COLO668 (cell line): ENCODE results near the gene DPP10.
"Not testable (repeated sequence)": the region's sequence is repeated elsewhere in the genome, so short reads cannot be mapped to it uniquely, and the experiment has no call there.

Experiments used
- DNase-seq: peaks from one replicate; lab custom pipeline; 2025; ENCODE audit not compliant: unreplicated experiment; lab: John Stamatoyannopoulos, UW

DPP10 gene

GRCh38 chr2:114937366-114937930 lies 495.0 kb downstream of the DPP10 start:
- DNase-seq, result no peak

GRCh38 chr2:114940785-114941458 lies 498.5 kb downstream of the DPP10 start:
- DNase-seq, result no peak

- DNase-seq, result no peak
Measured at GRCh38 chr2:114949228-114949804, 506.9 kb downstream of the DPP10 start.

DNA sequence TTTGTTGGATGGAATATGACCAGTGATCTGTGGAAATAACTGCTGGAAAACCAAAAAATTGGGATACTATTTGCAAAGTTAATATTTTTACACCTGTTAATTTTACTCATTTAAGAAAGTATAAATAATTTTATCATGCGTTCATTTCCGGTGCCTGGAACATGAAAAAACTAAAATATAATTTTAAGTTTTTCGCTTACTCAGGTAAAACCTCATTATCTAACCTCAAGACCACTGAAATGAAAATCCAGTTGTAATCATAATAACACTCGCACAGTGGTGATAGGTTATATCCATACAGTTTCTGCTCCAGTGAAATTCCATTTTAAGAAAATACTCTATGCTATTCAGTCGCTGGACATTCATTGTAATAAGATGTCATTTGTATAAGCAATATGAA lies 517.9 kb downstream of the DPP10 start:
- no peak for DNase-seq

- DNase-seq, result no peak
Measured at GRCh38 chr2:114962532-114962931, 520.1 kb downstream of the DPP10 start.

DNA sequence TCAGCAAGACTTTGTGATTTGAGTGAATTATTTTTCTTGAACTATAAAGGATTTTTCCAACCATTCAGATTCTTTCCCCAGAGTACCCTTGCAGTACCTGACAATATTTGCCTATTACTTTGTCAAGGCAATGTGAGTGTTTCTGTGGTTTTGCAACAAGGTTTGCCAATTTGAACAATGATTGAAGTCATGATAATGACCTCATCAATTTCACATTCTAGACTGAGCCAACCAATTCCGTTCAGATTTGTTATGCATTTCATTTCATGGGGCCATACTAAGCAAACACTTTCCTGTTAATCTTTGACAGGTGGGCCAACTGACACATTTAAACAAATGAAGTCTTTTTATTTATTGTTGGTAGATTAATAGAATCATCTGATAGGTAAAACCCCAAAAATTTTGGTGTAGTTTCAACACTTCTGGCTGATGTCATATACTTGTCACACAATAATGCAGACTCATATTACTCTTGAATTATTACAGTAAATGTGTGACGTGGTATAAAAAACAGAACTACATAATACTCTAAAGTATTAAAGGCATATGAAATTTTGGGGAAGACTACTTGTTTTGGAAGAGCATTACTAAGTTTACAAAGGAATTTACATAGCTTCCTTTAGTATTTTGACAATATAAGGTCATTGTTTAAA lies 526.4 kb downstream of the DPP10 start:
- DNase-seq, result no peak

GRCh38 chr2:115004321-115004720 lies 561.9 kb downstream of the DPP10 start:
- not testable (repeated sequence) for DNase-seq

GRCh38 chr2:115011721-115012120 lies 569.3 kb downstream of the DPP10 start:
- no peak for DNase-seq

DNA sequence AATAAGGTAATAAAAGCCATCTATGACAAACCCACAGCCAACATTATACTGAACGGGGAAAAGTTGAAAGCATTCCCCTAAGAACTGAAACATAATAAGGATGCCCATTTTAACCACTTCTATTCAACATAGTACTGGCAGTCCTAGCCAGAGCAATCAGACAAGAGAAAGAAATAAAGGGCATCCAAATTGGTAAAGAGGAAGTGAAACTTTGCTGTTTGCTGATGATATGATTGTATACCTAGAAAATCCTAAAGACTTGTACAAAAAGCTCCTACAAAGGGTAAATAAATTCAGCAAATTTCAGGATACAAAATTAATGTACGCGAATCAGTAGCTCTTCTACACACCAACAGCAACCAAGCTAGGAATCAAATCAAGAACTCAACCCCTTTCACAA lies 579.6 kb downstream of the DPP10 start:
- DNase-seq, result not testable (repeated sequence)

DNA sequence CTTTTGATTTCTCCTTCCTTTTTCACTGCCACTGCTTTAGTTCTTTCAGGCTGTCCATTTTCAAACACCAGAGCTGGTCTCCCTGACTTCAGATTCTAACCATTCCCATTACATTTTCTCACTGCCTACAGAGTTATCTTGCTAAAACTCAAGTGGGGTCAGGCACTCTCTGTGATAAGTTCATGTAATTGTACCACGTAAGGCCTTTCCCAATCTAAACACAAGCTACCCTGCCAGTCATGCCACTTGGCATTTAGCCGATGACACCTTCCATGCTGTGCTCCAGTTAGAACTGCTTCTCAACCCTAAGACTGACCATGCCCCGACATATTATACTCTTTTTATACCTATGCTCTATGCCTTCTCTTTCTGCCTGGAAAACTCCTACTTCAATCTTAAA lies 592.4 kb downstream of the DPP10 start:
- no peak for DNase-seq

DNA sequence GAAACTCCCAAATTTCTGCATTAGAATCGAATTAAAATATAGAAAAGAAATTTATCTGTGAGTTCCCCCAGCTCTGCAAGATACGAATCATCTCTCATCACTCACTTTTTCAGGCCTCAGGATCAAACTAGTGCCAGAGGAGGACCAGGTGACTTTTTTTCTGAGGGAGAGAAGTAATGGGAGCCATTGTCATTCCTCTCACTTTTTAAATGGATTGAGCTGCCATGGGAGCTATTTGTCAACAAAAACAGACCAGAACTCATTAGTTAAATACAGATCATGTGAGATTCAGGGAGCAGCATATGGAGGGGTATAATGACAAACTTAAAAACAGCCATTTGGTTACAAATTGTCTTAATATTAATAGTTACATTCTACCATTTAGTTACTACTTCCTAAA lies 594.4 kb downstream of the DPP10 start:
- no peak for DNase-seq

- no peak for DNase-seq
Measured at GRCh38 chr2:115057473-115057872, 615.0 kb downstream of the DPP10 start.

DNA sequence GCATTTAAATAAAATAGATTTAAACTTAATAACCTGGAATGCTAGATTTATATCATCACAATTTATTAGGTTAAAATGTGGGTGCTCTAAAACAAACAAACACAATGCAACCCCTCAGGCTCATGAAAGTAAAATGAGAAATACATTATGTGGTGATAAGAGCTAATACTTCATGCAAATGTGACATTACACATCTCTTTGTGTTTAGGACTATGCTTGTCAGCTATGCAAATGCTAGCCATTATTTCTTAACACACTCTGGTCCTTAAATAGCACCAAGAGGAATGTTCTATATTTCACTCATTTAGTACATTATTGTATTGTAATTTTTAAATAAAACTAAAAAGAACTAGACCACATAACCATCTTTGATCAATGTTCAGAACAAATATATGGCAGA lies 627.6 kb downstream of the DPP10 start:
- DNase-seq, result no peak

DNA sequence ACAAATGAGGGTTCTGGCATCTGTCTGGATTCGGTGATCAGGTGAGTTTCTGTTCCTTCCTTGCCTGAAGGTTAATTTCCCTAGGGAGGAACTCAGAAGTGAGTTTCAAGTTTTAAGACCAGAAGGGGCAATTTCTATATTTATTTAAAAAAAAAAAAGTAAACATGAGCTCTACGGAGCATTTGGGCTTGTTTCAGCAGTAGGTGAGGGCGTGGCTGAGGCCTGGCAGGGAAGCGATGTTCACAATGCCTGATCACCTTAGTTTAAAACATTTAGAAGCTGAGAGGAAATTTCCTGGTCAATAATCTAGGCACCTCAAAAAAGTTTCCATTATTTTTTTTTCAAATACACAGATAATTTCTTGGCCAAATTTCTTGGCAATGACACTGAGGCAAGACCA lies 629.1 kb downstream of the DPP10 start:
- DNase-seq, result no peak

- no peak for DNase-seq
Measured at GRCh38 chr2:115075800-115076199, 633.4 kb downstream of the DPP10 start.

DNA sequence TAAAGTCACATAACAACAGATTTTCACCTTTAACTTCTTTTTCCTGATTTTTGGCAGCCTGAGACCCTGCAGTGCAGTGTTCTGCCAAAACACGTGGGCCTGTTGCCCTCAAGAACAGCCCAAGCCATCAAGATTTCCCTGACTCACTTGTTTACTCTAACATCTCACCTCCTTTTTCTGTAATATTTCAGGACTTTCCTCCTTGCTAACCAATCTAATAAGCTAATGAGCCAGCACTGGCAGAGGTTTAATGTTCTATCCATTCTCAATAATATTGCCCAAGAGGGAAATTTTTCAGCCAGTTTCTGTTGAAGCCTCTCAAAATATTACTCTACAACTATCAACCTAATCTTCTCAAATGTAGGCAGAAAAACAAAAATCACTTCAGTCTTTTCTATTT lies 635.2 kb downstream of the DPP10 start:
- DNase-seq, result no peak

- no peak for DNase-seq
Measured at GRCh38 chr2:115083225-115083624, 640.8 kb downstream of the DPP10 start.

- DNase-seq, result no peak
Measured at GRCh38 chr2:115083711-115084110, 641.3 kb downstream of the DPP10 start.

GRCh38 chr2:115084446-115084845 lies 642.0 kb downstream of the DPP10 start:
- DNase-seq, result no peak

DNA sequence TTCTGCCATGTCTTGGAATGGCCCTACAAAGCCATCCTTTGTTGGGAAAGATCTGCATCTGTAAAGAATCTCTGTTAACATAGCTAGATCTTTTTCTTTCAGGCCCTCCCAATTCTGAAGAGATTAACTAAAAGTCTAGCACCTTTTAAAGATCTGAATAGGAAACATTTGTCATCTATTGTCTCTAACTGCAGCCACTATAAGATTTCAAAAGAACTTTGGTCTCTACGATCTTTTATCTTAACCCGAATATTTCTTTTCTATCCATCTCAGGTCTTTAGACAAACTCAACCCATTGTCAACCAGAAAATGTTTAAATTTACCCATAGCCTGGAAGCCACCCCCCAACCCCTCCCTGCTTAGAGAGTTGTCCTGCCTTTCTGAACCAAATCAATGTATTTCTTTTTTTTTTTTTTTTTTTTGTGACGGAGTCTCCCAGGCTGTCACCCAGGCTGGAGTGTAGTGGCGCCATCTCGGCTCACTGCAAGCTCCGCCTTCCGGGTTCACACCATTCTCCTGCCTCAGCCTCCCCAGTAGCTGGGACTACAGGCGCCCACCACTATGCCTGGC lies 643.7 kb downstream of the DPP10 start:
- DNase-seq, result not testable (repeated sequence)

- DNase-seq, result no peak
Measured at GRCh38 chr2:115094441-115094840, 652.0 kb downstream of the DPP10 start.

- DNase-seq, result no peak
Measured at GRCh38 chr2:115105966-115106365, 663.5 kb downstream of the DPP10 start.
